WTC11 (cell line): ENCODE data around the gene CCDC12. TPM values are rescaled to one million over a fixed set of nuclear protein-coding genes. Genes with fewer than 3 reads are reported as not detected.

ENCODE experiments used
- ATAC-seq: fragments of 200-7000 bp; cut with Tn5 transposase; 2 replicates; pipeline ENCODE4 v1.10.0; 2021; ENCODE audit warnings: mild to moderate bottlenecking, moderate library complexity
- CTCF ChIA-PET: fragments of 300-600 bp; sonication (Branson Sonifier 250); formaldehyde crosslinking; loops from one replicate; lab custom pipeline; 2021; ENCODE audit warnings: antibody characterized with exemption; lab: Charles Lee
- POLR2A ChIA-PET: fragments of 350-600 bp; sonication (Branson Sonifier 250); formaldehyde crosslinking; loops from one replicate; lab custom pipeline; 2021; ENCODE audit warnings: antibody characterized with exemption; lab: Charles Lee
- DNase-seq: peaks from one replicate; pipeline ENCODE4 v3.0.0; 2021; ENCODE audit warnings: low spot score
- H3K27ac Mint-ChIP-seq: 2 replicates; pipeline ENCODE4 v1.8.0; 2021; ENCODE audit warnings: mixed read lengths
- H3K27me3 Mint-ChIP-seq: 2 replicates; pipeline ENCODE4 v1.8.0; 2021; ENCODE audit warnings: low read depth, mild to moderate bottlenecking, moderate library complexity, mixed read lengths
- H3K36me3 Mint-ChIP-seq: 2 replicates; pipeline ENCODE4 v1.8.0; 2021; ENCODE audit warnings: mixed read lengths
- H3K4me1 Mint-ChIP-seq: 2 replicates; pipeline ENCODE4 v1.8.0; 2022; ENCODE audit warnings: mixed read lengths
- H3K4me3 Mint-ChIP-seq: 2 replicates; pipeline ENCODE4 v1.8.0; 2021; ENCODE audit warnings: mild to moderate bottlenecking, moderate library complexity, mixed read lengths
- H3K9me3 Mint-ChIP-seq: 2 replicates; pipeline ENCODE4 v1.8.0; 2021; ENCODE audit warnings: mixed read lengths
- ETV6 ChIP-seq: sonication (generic); formaldehyde crosslinking; IDR thresholded peaks from 2 replicates; pipeline ENCODE4 v1.8.1; 2022; ENCODE audit warnings: mild to moderate bottlenecking, missing genetic modification reagents
- FOXP1 ChIP-seq: sonication (generic); formaldehyde crosslinking; IDR thresholded peaks from 2 replicates; pipeline ENCODE4 v1.8.0; 2022; ENCODE audit warnings: missing genetic modification reagents, mild to moderate bottlenecking, moderate library complexity, borderline replicate concordance
- GRHL2 ChIP-seq: fragments of 250-450 bp; sonication (Bioruptor Pico); IDR thresholded peaks from 2 replicates; pipeline ENCODE4 v1.8.0; 2022; ENCODE audit warnings: mild to moderate bottlenecking, moderate library complexity; ENCODE audit not compliant: insufficient replicate concordance, severe bottlenecking
- GTF2I ChIP-seq: fragments of 250-450 bp; sonication (Bioruptor Pico); conservative IDR thresholded peaks from 2 replicates; pipeline ENCODE4 v1.4.0; 2021; ENCODE audit warnings: mild to moderate bottlenecking
- HMGA2 ChIP-seq: fragments of 250-450 bp; sonication (Bioruptor Pico); IDR thresholded peaks from 2 replicates; pipeline ENCODE4 v1.4.0; 2021; ENCODE audit warnings: mild to moderate bottlenecking, moderate library complexity
- JUN ChIP-seq: sonication (generic); formaldehyde crosslinking; IDR thresholded peaks from 2 replicates; pipeline ENCODE4 v1.8.0; 2023; ENCODE audit warnings: mild to moderate bottlenecking, missing genetic modification reagents
- KAT7 ChIP-seq: sonication (generic); formaldehyde crosslinking; IDR thresholded peaks from 2 replicates; pipeline ENCODE4 v1.8.1; 2023; ENCODE audit warnings: missing genetic modification reagents, mild to moderate bottlenecking, borderline replicate concordance
- NR1H2 ChIP-seq: sonication (generic); formaldehyde crosslinking; IDR thresholded peaks from 2 replicates; pipeline ENCODE4 v1.9.0; 2021; ENCODE audit warnings: mild to moderate bottlenecking, moderate library complexity, missing genetic modification reagents
- RORB ChIP-seq: fragments of 250-450 bp; sonication (Bioruptor Pico); IDR thresholded peaks from 2 replicates; pipeline ENCODE4 v1.9.0; 2021; ENCODE audit warnings: mild to moderate bottlenecking
- SP1 ChIP-seq: sonication (generic); formaldehyde crosslinking; conservative IDR thresholded peaks from 2 replicates; pipeline ENCODE4 v1.8.1; 2022; ENCODE audit warnings: missing genetic modification reagents
- TEAD1 ChIP-seq: sonication (generic); formaldehyde crosslinking; IDR thresholded peaks from 2 replicates; pipeline ENCODE4 v1.8.0; 2022; ENCODE audit warnings: mild to moderate bottlenecking, missing genetic modification reagents
- ZNF232 ChIP-seq: sonication (generic); formaldehyde crosslinking; IDR thresholded peaks from 2 replicates; pipeline ENCODE4 v1.8.0; 2022; ENCODE audit warnings: mild to moderate bottlenecking, missing genetic modification reagents
- total RNA-seq: library from RNA; stranded (reverse); gene quantifications from 3 replicates; pipeline ENCODE4 v1.2.3, GENCODE V29; 2021
- TF ChIP-seq, protein P1 (sequence below): sonication (generic); formaldehyde crosslinking; IDR thresholded peaks from 2 replicates; pipeline ENCODE4 v1.8.1; 2023; ENCODE audit warnings: mild to moderate bottlenecking, missing genetic modification reagents, borderline replicate concordance
- TF ChIP-seq, protein P2 (sequence below): sonication (generic); formaldehyde crosslinking; IDR thresholded peaks from 2 replicates; pipeline ENCODE4 v1.8.1; 2023; ENCODE audit warnings: mild to moderate bottlenecking, missing genetic modification reagents
- TF ChIP-seq, protein P3 (sequence below): sonication (generic); formaldehyde crosslinking; IDR thresholded peaks from 2 replicates; pipeline ENCODE4 v1.8.1; 2022; ENCODE audit warnings: low read depth, mild to moderate bottlenecking, moderate library complexity, missing genetic modification reagents, borderline replicate concordance
- TF ChIP-seq, protein P4 (sequence below): sonication (generic); formaldehyde crosslinking; IDR thresholded peaks from 2 replicates; pipeline ENCODE4 v1.8.1; 2022; ENCODE audit warnings: mild to moderate bottlenecking, moderate library complexity, missing genetic modification reagents
- TF ChIP-seq, protein P5 (sequence below): sonication (generic); formaldehyde crosslinking; conservative IDR thresholded peaks from 2 replicates; pipeline ENCODE4 v1.8.1; 2023; ENCODE audit warnings: mild to moderate bottlenecking, low read depth, missing genetic modification reagents, moderate library complexity

The CCDC12 gene
- total RNA-seq, 1 experiment from 2014 or later = 59.1 TPM

DNA sequence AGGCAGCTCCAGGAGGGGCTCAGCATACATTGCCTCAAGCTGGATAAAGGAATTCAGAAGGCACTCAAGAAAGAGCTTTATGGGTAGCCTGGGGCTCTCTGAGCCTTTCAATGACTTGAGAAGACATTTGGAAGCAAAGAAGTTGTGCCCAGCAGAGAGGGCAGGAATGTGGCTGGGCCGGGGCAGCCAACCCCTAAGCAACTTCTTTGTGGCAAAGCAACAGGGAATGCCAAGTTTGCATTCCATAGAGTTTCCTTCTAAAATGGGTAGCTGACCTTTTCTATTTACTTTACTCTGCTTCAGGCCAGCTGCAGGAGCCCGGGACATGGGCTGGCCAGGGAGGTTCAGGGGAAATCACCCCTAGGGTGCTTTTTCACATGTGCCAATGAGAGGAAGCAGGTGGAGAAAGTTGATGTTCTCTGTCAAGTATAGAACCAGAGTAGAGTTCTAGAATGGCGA is 45.6 kb downstream of the CCDC12 start (continued):
- TF ChIP-seq, protein P1, sequence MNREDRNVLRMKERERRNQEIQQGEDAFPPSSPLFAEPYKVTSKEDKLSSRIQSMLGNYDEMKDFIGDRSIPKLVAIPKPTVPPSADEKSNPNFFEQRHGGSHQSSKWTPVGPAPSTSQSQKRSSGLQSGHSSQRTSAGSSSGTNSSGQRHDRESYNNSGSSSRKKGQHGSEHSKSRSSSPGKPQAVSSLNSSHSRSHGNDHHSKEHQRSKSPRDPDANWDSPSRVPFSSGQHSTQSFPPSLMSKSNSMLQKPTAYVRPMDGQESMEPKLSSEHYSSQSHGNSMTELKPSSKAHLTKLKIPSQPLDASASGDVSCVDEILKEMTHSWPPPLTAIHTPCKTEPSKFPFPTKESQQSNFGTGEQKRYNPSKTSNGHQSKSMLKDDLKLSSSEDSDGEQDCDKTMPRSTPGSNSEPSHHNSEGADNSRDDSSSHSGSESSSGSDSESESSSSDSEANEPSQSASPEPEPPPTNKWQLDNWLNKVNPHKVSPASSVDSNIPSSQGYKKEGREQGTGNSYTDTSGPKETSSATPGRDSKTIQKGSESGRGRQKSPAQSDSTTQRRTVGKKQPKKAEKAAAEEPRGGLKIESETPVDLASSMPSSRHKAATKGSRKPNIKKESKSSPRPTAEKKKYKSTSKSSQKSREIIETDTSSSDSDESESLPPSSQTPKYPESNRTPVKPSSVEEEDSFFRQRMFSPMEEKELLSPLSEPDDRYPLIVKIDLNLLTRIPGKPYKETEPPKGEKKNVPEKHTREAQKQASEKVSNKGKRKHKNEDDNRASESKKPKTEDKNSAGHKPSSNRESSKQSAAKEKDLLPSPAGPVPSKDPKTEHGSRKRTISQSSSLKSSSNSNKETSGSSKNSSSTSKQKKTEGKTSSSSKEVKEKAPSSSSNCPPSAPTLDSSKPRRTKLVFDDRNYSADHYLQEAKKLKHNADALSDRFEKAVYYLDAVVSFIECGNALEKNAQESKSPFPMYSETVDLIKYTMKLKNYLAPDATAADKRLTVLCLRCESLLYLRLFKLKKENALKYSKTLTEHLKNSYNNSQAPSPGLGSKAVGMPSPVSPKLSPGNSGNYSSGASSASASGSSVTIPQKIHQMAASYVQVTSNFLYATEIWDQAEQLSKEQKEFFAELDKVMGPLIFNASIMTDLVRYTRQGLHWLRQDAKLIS (CRISPR knock-in tag) = no peak
- TF ChIP-seq, protein P2, sequence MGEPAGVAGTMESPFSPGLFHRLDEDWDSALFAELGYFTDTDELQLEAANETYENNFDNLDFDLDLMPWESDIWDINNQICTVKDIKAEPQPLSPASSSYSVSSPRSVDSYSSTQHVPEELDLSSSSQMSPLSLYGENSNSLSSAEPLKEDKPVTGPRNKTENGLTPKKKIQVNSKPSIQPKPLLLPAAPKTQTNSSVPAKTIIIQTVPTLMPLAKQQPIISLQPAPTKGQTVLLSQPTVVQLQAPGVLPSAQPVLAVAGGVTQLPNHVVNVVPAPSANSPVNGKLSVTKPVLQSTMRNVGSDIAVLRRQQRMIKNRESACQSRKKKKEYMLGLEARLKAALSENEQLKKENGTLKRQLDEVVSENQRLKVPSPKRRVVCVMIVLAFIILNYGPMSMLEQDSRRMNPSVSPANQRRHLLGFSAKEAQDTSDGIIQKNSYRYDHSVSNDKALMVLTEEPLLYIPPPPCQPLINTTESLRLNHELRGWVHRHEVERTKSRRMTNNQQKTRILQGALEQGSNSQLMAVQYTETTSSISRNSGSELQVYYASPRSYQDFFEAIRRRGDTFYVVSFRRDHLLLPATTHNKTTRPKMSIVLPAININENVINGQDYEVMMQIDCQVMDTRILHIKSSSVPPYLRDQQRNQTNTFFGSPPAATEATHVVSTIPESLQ (CRISPR knock-in tag) = no peak
- TF ChIP-seq ZNF232 (CRISPR knock-in tag) (no peak), HMGA2 (no peak)

DNA sequence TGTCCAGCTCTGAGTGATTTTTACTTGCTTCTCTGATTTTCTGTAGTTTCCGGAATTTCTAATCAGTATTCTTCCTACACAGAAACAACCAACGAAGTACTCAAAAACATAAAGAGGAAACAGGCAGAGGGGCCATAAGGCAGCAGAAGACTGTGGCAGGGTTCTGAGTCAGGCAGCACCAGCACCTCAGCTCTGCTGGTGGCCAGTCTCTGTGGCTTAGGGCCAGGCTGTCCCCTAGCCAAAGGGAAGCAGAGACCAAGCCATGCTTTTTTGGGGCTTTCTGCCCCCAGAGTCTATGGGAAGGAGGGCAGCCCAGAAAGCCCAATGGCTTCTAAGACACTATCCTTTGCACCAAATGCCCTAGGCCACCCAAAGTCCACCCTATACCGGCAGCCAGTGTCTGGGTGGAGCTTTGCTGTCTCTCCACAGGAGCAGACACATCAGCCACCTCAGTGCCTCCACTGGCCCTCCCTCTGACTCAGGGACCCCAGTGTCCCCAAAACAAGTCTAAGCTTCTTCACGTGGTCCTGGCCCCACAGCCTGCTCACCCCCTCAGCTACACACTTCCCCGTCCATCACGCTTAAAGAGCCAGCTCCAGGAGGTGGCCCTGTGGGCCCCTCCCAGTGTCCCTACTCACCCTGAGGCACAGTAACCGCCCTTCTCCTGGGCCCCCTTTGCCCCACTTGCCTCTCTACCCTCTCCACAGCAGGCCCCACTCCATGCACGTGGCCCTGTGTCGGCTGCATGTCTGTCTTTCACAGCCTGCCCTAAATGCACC is 46.2 kb downstream of the CCDC12 start:
- Mint-ChIP-seq H3K27me3 (no peaks in the 10 kb centered on the region), H3K4me3 (no peak overlapping the region), H3K27ac (peak overlapping the region; percentile 72), H3K4me1 (peaks cover 18% of the 10 kb centered on the region)
- ChIA-PET CTCF (interaction anchor here (1.0 to 1.4 kb wide), 4 partner anchors 21 to 73 kb away, joined by 3 read pairs; no protein-coding TSS in a partner anchor), POLR2A (no interaction called here)
- ATAC-seq (no peak), DNase-seq (no peak)
- no peak for TF ChIP-seq GTF2I (CRISPR knock-in tag)
- no peak for TF ChIP-seq ETV6
- no peak for TF ChIP-seq GRHL2 (CRISPR knock-in tag)
- no peak for TF ChIP-seq KAT7 (CRISPR knock-in tag)
- TF ChIP-seq TEAD1 (CRISPR knock-in tag) = no peak
- no peak for TF ChIP-seq SP1 (CRISPR knock-in tag)
- TF ChIP-seq FOXP1 (CRISPR knock-in tag) = no peak
- TF ChIP-seq, protein P3, sequence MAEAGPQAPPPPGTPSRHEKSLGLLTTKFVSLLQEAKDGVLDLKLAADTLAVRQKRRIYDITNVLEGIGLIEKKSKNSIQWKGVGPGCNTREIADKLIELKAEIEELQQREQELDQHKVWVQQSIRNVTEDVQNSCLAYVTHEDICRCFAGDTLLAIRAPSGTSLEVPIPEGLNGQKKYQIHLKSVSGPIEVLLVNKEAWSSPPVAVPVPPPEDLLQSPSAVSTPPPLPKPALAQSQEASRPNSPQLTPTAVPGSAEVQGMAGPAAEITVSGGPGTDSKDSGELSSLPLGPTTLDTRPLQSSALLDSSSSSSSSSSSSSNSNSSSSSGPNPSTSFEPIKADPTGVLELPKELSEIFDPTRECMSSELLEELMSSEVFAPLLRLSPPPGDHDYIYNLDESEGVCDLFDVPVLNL (CRISPR knock-in tag) = no peak
- TF ChIP-seq, protein P1 (CRISPR knock-in tag) = no peak
- no peak for TF ChIP-seq RORB (CRISPR knock-in tag)
- no peak for TF ChIP-seq JUN (CRISPR knock-in tag)
- TF ChIP-seq, protein P4, sequence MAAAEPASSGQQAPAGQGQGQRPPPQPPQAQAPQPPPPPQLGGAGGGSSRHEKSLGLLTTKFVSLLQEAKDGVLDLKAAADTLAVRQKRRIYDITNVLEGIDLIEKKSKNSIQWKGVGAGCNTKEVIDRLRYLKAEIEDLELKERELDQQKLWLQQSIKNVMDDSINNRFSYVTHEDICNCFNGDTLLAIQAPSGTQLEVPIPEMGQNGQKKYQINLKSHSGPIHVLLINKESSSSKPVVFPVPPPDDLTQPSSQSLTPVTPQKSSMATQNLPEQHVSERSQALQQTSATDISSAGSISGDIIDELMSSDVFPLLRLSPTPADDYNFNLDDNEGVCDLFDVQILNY (CRISPR knock-in tag) = no peak
- TF ChIP-seq, protein P5, sequence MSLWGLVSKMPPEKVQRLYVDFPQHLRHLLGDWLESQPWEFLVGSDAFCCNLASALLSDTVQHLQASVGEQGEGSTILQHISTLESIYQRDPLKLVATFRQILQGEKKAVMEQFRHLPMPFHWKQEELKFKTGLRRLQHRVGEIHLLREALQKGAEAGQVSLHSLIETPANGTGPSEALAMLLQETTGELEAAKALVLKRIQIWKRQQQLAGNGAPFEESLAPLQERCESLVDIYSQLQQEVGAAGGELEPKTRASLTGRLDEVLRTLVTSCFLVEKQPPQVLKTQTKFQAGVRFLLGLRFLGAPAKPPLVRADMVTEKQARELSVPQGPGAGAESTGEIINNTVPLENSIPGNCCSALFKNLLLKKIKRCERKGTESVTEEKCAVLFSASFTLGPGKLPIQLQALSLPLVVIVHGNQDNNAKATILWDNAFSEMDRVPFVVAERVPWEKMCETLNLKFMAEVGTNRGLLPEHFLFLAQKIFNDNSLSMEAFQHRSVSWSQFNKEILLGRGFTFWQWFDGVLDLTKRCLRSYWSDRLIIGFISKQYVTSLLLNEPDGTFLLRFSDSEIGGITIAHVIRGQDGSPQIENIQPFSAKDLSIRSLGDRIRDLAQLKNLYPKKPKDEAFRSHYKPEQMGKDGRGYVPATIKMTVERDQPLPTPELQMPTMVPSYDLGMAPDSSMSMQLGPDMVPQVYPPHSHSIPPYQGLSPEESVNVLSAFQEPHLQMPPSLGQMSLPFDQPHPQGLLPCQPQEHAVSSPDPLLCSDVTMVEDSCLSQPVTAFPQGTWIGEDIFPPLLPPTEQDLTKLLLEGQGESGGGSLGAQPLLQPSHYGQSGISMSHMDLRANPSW = no peak
- no peak for TF ChIP-seq NR1H2 (CRISPR knock-in tag)
- TF ChIP-seq, all 79 proteins: peak for 0
- peaks cover 8% of the 10 kb centered on the region; the same call in 1 of the 2 replicates for H3K36me3 Mint-ChIP-seq
- no peaks in the 10 kb centered on the region for H3K9me3 Mint-ChIP-seq
